Large intestine (tissue), 3 donors: ENCODE measurements around the gene LINGO3. TPM values are rescaled to one million over a fixed set of nuclear protein-coding genes. Genes with fewer than 3 reads are reported as not detected.
A peak's percentile ranks its signal among the peaks of the same experiment; 100 is the strongest.

Experiments used
- DNase-seq, 2 donors: peaks; one replicate each; pipeline versions ENCODE4 v3.0.0 to v3.0.0-alpha.2; 2013
- H3K27ac ChIP-seq: one replicate; pipeline ENCODE4 v1.5.1; 2013; ENCODE audit warnings: low read length
- H3K27me3 ChIP-seq: 2 replicates; pipeline ENCODE4 v1.6.1; 2013; ENCODE audit warnings: low read length; ENCODE audit not compliant: control insufficient read depth, insufficient read depth
- H3K36me3 ChIP-seq: 2 replicates; pipeline ENCODE4 v1.6.1; 2013; ENCODE audit warnings: low read length; ENCODE audit not compliant: control insufficient read depth, insufficient read depth
- H3K4me1 ChIP-seq: one replicate; pipeline ENCODE4 v1.6.1; 2013; ENCODE audit warnings: low read length; ENCODE audit not compliant: control insufficient read depth, insufficient read depth
- H3K4me3 ChIP-seq: one replicate; pipeline ENCODE4 v1.5.1; 2013; ENCODE audit warnings: low read length
- H3K9me3 ChIP-seq: one replicate; pipeline ENCODE4 v1.6.1; 2013; ENCODE audit warnings: mild to moderate bottlenecking, low read depth, low read length, moderate library complexity; ENCODE audit not compliant: control insufficient read depth
- WGBS: methylation state at CpG from one replicate; pipeline ENCODE4 v1.1.5; 2013; ENCODE audit warnings: low lambda C conversion rate; ENCODE audit not compliant: insufficient coverage; 5-methylcytosine and 5-hydroxymethylcytosine counted together
- polyA plus RNA-seq: library from polyadenylated mRNA; unstranded; fragments of 120-200 nt; gene quantifications from one replicate; pipeline ENCODE4 v1.2.1, GENCODE V29; 2013

Gene LINGO3
- polyA plus RNA-seq, 1 donor: 0.66 TPM

- H3K4me3 ChIP-seq: peak overlapping the region; percentile 100
- H3K36me3 ChIP-seq: peaks cover 33% of the 10 kb centered on the region
- no peaks in the 10 kb centered on the region for H3K27me3 ChIP-seq
- peak overlapping the region; percentile 91 for H3K27ac ChIP-seq
- H3K9me3 ChIP-seq: peaks cover 4% of the 10 kb centered on the region
- peak in 1 of 2 donors; percentile 46 for DNase-seq
- H3K4me1 ChIP-seq: peaks cover 33% of the 10 kb centered on the region
- WGBS: no CpG with 5 or more reads among the region's 43 CpGs
Measured at GRCh38 chr19:2271234-2272103, 36.5 kb downstream of the LINGO3 start.

DNA sequence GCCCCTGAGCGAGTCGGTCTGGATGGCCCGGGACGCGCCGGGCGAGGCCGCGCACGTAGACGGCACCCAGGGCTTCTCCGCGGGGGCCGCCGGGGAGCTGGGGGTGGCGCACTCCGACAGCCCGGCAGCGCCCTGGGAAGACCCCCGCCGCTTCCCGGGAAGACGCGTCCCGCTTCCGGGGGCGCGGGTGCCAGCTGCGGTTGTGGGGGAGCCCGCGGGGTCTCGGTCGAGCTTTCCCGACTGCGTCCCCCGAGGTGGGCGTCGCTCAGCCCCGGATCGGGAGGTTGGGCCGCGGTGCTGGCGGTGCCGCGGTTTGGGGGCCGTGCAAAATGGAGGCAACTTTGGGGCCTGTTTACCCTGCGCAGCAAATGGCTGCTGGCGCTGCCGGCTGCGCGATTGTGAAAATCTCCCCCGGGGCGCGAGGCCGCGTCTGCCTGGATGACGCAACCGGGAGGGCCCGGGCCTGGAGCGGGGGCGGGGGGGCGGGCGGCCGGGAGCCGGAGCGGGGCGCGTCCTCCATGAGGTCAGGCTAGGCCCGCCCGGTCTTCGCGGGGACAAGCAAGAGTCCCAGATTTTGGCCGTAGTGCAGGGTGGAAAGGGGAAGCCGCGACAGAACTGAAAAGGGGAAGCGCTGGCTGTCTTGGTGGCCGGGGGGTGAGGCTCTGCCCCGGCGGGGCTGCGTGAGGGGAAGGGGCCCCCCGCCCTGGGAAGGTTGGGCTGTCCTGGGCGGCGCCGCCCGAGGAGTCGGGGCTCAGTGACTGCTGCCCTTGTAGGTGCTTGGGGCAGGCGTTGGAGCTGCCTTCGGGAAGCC lies 37.3 kb downstream of the LINGO3 start:
- DNase-seq: peak; percentile 78 to 85
- peaks cover 33% of the 10 kb centered on the region for H3K4me1 ChIP-seq
- H3K36me3 ChIP-seq: peaks cover 30% of the 10 kb centered on the region
- H3K27ac ChIP-seq: peak overlapping the region; percentile 91
- no CpG with 5 or more reads among the region's 88 CpGs for WGBS
- H3K4me3 ChIP-seq: peak overlapping the region; percentile 100
- peaks cover 4% of the 10 kb centered on the region for H3K9me3 ChIP-seq
- no peaks in the 10 kb centered on the region for H3K27me3 ChIP-seq

- peak overlapping the region; percentile 91 for H3K27ac ChIP-seq
- peaks cover 29% of the 10 kb centered on the region for H3K4me1 ChIP-seq
- H3K4me3 ChIP-seq: peak overlapping the region; percentile 100
- H3K36me3 ChIP-seq: peaks cover 27% of the 10 kb centered on the region
- no CpG with 5 or more reads among the region's 30 CpGs for WGBS
- H3K27me3 ChIP-seq: no peaks in the 10 kb centered on the region
- DNase-seq: peak in 1 of 2 donors; percentile 31
- H3K9me3 ChIP-seq: peaks cover 4% of the 10 kb centered on the region
Measured at GRCh38 chr19:2270157-2270422, 37.9 kb downstream of the LINGO3 start.

- H3K27ac ChIP-seq: peak overlapping the region; percentile 91
- H3K27me3 ChIP-seq: no peaks in the 10 kb centered on the region
- H3K4me1 ChIP-seq: peaks cover 28% of the 10 kb centered on the region
- H3K4me3 ChIP-seq: peak overlapping the region; percentile 100
- WGBS: no CpG with 5 or more reads among the region's 103 CpGs
- DNase-seq: peak; percentile 97 to 98
- peaks cover 27% of the 10 kb centered on the region for H3K36me3 ChIP-seq
- peaks cover 4% of the 10 kb centered on the region for H3K9me3 ChIP-seq
Measured at GRCh38 chr19:2269244-2270156, 38.5 kb downstream of the LINGO3 start.

DNA sequence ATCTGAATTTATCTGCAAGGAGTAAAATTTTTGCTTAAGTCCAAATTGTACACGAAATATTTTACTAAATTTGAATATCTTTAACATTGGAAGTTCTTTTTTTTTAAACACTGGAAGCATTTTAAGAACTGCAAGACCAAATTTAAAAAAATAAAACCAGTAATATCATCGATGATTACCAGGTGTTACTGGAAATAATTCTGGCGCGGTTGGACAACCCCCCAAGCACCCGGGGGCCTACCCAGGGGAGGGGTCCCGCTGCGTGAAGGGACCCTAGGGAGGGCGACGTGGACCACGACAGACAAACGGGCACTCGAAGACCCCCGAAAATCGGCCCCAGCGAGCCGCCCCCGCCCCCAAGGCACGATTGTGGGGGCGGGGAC lies 39.1 kb downstream of the LINGO3 start:
- H3K27me3 ChIP-seq: no peaks in the 10 kb centered on the region
- DNase-seq: no peak
- H3K27ac ChIP-seq: peak overlapping the region; percentile 60
- peaks cover 22% of the 10 kb centered on the region for H3K36me3 ChIP-seq
- no CpG with 5 or more reads among the region's 19 CpGs for WGBS
- H3K4me1 ChIP-seq: peaks cover 26% of the 10 kb centered on the region
- peaks cover 4% of the 10 kb centered on the region for H3K9me3 ChIP-seq
- peak overlapping the region; percentile 89 for H3K4me3 ChIP-seq

DNA sequence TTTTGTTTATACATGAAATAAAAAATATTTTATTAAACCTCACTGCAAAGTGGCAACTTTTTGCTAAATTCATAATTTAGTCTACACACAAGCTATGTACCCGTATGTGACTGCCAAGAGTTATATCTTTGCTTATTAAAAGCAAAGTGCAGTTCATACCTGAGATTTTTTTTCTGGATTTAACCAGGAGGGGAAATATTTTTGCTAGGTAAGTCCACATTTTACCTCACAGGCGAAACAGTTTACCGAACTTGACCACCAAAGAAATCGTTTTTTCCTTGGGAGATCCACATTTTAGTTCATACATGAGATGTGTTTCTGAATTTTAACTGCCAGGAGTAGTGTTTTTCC lies 39.5 kb downstream of the LINGO3 start:
- peaks cover 23% of the 10 kb centered on the region for H3K4me1 ChIP-seq
- peaks cover 4% of the 10 kb centered on the region for H3K9me3 ChIP-seq
- no peak overlapping the region for H3K27ac ChIP-seq
- peaks cover 21% of the 10 kb centered on the region for H3K36me3 ChIP-seq
- peak overlapping the region; percentile 89 for H3K4me3 ChIP-seq
- no peaks in the 10 kb centered on the region for H3K27me3 ChIP-seq
- 83% methylated on average over 1 of the region's 4 CpGs for WGBS
- no peak for DNase-seq

GRCh38 chr19:2266183-2266993 lies 41.6 kb downstream of the LINGO3 start:
- Histone ChIP-seq H3K4me1 (peaks cover 6% of the 10 kb centered on the region), H3K27me3 (no peaks in the 10 kb centered on the region), H3K4me3 (no peak overlapping the region), H3K36me3 (peaks cover 2% of the 10 kb centered on the region), H3K27ac (no peak overlapping the region), H3K9me3 (no peaks in the 10 kb centered on the region)
- peak in 1 of 2 donors; percentile 32 for DNase-seq
- WGBS: no CpG with 5 or more reads among the region's 18 CpGs

- Histone ChIP-seq H3K36me3 (no peaks in the 10 kb centered on the region), H3K4me1 (peaks cover 2% of the 10 kb centered on the region), H3K27ac (no peak overlapping the region), H3K9me3 (no peaks in the 10 kb centered on the region), H3K27me3 (no peaks in the 10 kb centered on the region), H3K4me3 (no peak overlapping the region)
- 80% methylated on average over 1 of the region's 7 CpGs for WGBS
- DNase-seq: no peak
Measured at GRCh38 chr19:2261438-2262172, 46.3 kb downstream of the LINGO3 start.

GRCh38 chr19:2260341-2260805 lies 47.6 kb downstream of the LINGO3 start:
- DNase-seq: no peak
- WGBS: 67% methylated on average over 6 of the region's 11 CpGs

More at GRCh38 chr19:2260341-2260805, 47.6 kb downstream of the LINGO3 start:
- no peaks in the 10 kb centered on the region for H3K4me1 ChIP-seq
- peaks cover 3% of the 10 kb centered on the region for H3K27me3 ChIP-seq
- H3K27ac ChIP-seq: no peak overlapping the region
- no peaks in the 10 kb centered on the region for H3K36me3 ChIP-seq
- no peaks in the 10 kb centered on the region for H3K9me3 ChIP-seq
- no peak overlapping the region for H3K4me3 ChIP-seq
